Measurements from ENCODE around the gene MT1E. TPM values are rescaled to one million over a fixed set of nuclear protein-coding genes. Genes with fewer than 3 reads are reported as not detected.

The MT1E gene
- total RNA-seq, 6 experiments from 2014 or later, result 192 to 469 (median 458) TPM

DNA sequence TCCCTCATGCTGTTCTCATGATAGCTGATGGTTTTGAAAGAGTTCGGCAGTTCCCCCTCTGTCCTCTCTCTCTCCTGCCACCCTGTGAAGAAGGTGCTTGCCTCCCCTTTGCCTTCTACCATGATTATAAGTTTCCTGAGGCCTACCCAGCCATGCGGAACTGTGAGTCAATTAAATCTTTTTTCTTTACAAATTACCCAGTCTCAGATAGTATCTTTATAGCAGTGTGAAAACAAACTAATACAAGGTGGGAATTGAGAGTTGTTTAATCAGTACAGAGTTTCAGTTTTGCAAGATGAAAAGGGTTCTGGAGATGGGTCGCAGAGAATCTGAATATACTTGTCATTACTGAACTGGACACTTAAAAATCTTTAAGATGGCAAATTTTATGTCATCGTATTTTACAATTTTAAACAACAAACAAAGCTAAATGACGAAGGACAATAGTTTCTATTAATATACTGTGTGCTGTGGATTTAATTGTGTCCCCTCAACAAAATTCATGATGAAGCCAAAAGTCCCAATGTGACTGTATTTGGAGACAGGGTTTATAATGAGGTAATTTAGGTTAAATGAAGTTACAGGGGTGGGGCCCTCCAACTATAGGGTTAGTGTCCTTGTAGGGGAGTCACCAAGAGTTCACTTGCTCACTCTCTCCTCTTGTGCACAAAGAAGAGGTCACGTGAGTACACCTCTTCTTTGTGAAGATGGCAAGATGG is 31.8 kb upstream of the MT1E start:
- no peak overlapping the region for H3K27ac Mint-ChIP-seq
- peaks cover 27% of the 10 kb centered on the region for H3K27me3 Mint-ChIP-seq (ENCODE audit: insufficient read depth)
- H3K4me3 Mint-ChIP-seq, result no peak overlapping the region
- DNase-seq, result no peak
- H3K9me3 Mint-ChIP-seq, result no peaks in the 10 kb centered on the region
- H3K36me3 Mint-ChIP-seq (ENCODE audit: low read depth), result no peaks in the 10 kb centered on the region
- TF ChIP-seq, protein P1, sequence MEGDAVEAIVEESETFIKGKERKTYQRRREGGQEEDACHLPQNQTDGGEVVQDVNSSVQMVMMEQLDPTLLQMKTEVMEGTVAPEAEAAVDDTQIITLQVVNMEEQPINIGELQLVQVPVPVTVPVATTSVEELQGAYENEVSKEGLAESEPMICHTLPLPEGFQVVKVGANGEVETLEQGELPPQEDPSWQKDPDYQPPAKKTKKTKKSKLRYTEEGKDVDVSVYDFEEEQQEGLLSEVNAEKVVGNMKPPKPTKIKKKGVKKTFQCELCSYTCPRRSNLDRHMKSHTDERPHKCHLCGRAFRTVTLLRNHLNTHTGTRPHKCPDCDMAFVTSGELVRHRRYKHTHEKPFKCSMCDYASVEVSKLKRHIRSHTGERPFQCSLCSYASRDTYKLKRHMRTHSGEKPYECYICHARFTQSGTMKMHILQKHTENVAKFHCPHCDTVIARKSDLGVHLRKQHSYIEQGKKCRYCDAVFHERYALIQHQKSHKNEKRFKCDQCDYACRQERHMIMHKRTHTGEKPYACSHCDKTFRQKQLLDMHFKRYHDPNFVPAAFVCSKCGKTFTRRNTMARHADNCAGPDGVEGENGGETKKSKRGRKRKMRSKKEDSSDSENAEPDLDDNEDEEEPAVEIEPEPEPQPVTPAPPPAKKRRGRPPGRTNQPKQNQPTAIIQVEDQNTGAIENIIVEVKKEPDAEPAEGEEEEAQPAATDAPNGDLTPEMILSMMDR (IDR thresholded peaks at IDR 0.05), result no peak
- 0 out of 2 replicates have a peak, but pooled peaks cover 5% of the 10 kb centered on the region for H3K4me1 Mint-ChIP-seq (ENCODE audit: low read depth)

DNA sequence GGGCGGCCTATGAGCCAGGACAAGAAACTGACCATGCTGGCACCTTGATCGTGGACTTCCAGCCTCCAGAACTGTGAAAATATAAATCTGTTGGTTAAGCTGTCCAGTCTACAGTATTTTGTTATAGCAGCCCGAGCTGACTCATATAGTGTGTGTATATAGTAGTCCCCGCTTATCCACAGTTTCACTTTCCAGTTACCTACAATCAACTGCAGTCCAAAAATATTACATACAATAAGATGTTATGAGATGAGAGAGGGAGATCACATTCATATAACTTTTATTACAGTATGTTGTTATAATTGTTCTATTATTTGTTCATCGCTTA is 31.3 kb upstream of the MT1E start:
- no peak overlapping the region for H3K4me3 Mint-ChIP-seq
- H3K36me3 Mint-ChIP-seq (ENCODE audit: low read depth), result no peaks in the 10 kb centered on the region
- DNase-seq, result no peak
- no peak overlapping the region for H3K27ac Mint-ChIP-seq
- 0 out of 2 replicates have a peak, but pooled peaks cover 5% of the 10 kb centered on the region for H3K4me1 Mint-ChIP-seq (ENCODE audit: low read depth)
- peaks cover 25% of the 10 kb centered on the region for H3K27me3 Mint-ChIP-seq (ENCODE audit: insufficient read depth)
- H3K9me3 Mint-ChIP-seq, result no peaks in the 10 kb centered on the region
- TF ChIP-seq, protein P1 (IDR thresholded peaks at IDR 0.05), result no peak

DNA sequence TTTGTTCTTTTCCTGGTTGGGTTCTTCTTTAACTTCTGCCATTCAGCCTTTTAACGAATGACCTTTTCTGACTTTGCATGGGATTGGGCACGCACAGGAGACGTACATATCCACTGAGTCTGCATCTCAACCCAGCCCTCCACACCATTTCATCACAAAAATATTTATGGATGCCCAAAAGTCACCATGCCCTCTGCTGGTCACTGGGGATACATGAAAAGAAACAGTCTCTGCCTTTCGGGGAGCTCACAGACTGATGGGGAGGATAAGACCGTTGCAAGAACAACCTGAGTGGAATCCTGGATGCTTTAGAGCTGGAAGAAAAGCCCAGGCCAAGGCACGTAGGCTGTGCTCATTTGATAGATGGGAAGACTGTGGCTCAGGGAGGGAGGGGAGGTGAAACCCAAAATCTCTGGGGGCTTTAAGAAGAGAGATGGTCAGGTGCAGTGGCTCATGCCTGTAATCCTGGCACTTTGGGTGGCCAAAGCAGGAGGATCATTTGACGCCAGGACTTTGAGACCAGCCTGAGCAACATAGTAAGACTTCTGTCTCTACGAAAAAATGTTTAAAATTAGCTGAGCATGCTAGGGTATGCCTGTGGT is 25.1 kb upstream of the MT1E start:
- peaks cover 22% of the 10 kb centered on the region for H3K4me1 Mint-ChIP-seq (ENCODE audit: low read depth)
- H3K27me3 Mint-ChIP-seq (ENCODE audit: insufficient read depth), result peaks cover 13% of the 10 kb centered on the region
- H3K4me3 Mint-ChIP-seq, result peak overlapping the region; percentile 28; the same call in 1 of the 2 replicates
- DNase-seq, result peak; percentile 73
- H3K9me3 Mint-ChIP-seq, result no peaks in the 10 kb centered on the region
- no peaks in the 10 kb centered on the region for H3K36me3 Mint-ChIP-seq (ENCODE audit: low read depth)
- H3K27ac Mint-ChIP-seq, result no peak overlapping the region
- TF ChIP-seq, protein P1 (IDR thresholded peaks at IDR 0.05), result peak; percentile 87

DNA sequence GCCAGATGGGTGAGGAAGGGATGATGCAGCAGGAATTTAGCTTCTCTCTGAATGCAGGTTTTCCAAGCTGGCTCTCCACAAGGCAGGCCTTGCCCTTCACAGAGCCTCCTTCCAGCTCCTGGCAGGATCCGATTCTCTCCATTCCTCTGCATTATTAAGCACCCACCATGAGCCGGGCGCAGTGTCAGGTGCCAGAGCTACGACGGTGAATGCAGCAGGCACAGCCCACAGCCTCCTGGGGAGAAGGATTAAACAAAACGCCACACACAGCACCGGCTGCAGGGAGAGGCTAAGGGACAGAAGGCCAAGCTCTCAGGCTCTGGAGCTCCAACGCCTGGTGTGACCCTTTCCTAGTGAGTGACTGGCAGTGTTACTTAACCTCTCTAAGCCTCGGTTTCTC is 24.3 kb upstream of the MT1E start:
- peaks cover 9% of the 10 kb centered on the region; the same call in 1 of the 2 replicates for H3K27me3 Mint-ChIP-seq (ENCODE audit: insufficient read depth)
- no peak overlapping the region for H3K4me3 Mint-ChIP-seq
- H3K27ac Mint-ChIP-seq, result no peak overlapping the region
- no peak for DNase-seq
- TF ChIP-seq, protein P1 (IDR thresholded peaks at IDR 0.05), result no peak
- peaks cover 30% of the 10 kb centered on the region for H3K4me1 Mint-ChIP-seq (ENCODE audit: low read depth)
- H3K36me3 Mint-ChIP-seq (ENCODE audit: low read depth), result peaks cover 3% of the 10 kb centered on the region; the same call in 1 of the 2 replicates
- no peaks in the 10 kb centered on the region for H3K9me3 Mint-ChIP-seq

DNA sequence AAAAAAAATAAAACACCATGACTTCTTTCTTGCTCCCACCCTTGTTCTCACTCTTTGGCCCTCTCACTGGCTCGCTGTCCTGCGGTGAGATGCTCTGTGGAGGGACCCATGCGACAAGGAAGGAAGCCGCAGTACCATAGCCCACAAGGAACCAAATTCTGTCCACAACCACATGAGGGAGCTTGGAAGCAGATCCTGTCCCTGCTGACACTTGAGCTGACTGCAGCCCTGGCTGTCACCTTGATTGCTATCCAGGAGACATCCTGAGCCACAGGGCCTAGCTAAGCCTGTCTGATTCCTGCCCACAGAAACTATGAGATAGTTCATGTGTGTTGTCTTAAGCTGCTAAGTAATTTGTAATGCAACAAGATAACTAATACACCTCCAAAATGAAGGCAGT is 22.0 kb upstream of the MT1E start:
- H3K9me3 Mint-ChIP-seq, result no peaks in the 10 kb centered on the region
- TF ChIP-seq, protein P1 (IDR thresholded peaks at IDR 0.05), result peak; percentile 68
- H3K4me3 Mint-ChIP-seq, result no peak overlapping the region
- peaks cover 6% of the 10 kb centered on the region for H3K27me3 Mint-ChIP-seq (ENCODE audit: insufficient read depth)
- H3K27ac Mint-ChIP-seq, result no peak overlapping the region
- peaks cover 48% of the 10 kb centered on the region for H3K4me1 Mint-ChIP-seq (ENCODE audit: low read depth)
- peak; percentile 26 for DNase-seq
- H3K36me3 Mint-ChIP-seq (ENCODE audit: low read depth), result peaks cover 4% of the 10 kb centered on the region; the same call in 1 of the 2 replicates
